BLaER1 treated with 17β-estradiol and CSF1 and Interleukin-3, amounts not matched to agents 10 nM and 100 nM (cell line): ENCODE results near the gene CD300LF.
A peak's percentile ranks its signal among the peaks of the same experiment; 100 is the strongest.

Experiments used
- H3K27ac ChIP-seq, 11 experiments: shearing (Covaris generic); formaldehyde crosslinking; 2 replicates each; pipeline ENCODE4 v1.8.1; 2022
- H3K27me3 ChIP-seq, 11 experiments: shearing (Covaris generic); formaldehyde crosslinking; 2 replicates each; pipeline ENCODE4 v1.8.1; 2022
- H3K36me3 ChIP-seq, 11 experiments: shearing (Covaris generic); formaldehyde crosslinking; 2 replicates each; pipeline ENCODE4 v1.8.1; 2022
- H3K4me1 ChIP-seq, 10 experiments: shearing (Covaris generic); formaldehyde crosslinking; 2 replicates each; pipeline ENCODE4 v1.8.1; 2022
- H3K4me2 ChIP-seq, 11 experiments: shearing (Covaris generic); formaldehyde crosslinking; 2 replicates each; pipeline ENCODE4 v1.8.1; 2022
- H3K4me3 ChIP-seq, 10 experiments: shearing (Covaris generic); formaldehyde crosslinking; 2 replicates each; pipeline ENCODE4 v1.8.1; 2022
- H3K9ac ChIP-seq, 11 experiments: shearing (Covaris generic); formaldehyde crosslinking; 2 replicates each; pipeline ENCODE4 v1.8.1; 2022
- H3K9me3 ChIP-seq, 11 experiments: shearing (Covaris generic); formaldehyde crosslinking; replicated peaks in 1 of 11; 2 replicates each; pipeline ENCODE4 v1.8.1; 2022
- H4K20me1 ChIP-seq, 11 experiments: shearing (Covaris generic); formaldehyde crosslinking; 2 replicates each; pipeline ENCODE4 v1.8.1; 2022
- Cebpa-rat ChIP-seq, 11 experiments: shearing (Covaris generic); IDR thresholded peaks; 2 replicates each; pipeline ENCODE4 v1.8.1; 2022

The CD300LF gene

GRCh38 chr17:74649909-74650308, 62.8 kb downstream of the CD300LF start:
- no peak overlapping the region for H3K27ac ChIP-seq
- H3K9me3 ChIP-seq, result no peaks in the 10 kb centered on the region
- H3K4me3 ChIP-seq, result no peak overlapping the region
- TF ChIP-seq Cebpa-rat (IDR thresholded peaks at IDR 0.05), result no peak
- no peaks in the 10 kb centered on the region for H3K36me3 ChIP-seq
- H3K27me3 ChIP-seq, result peaks cover 0 to 21% (median 2%) of the 10 kb centered on the region in 11 experiments; a peak in 9 of 22 replicates
- no peak overlapping the region for H3K9ac ChIP-seq
- H4K20me1 ChIP-seq, result no peaks in the 10 kb centered on the region; a peak in 1 of 22 replicates
- H3K4me2 ChIP-seq, result no peak overlapping the region; a peak in 1 of 22 replicates
- peaks cover 5 to 49% (median 25%) of the 10 kb centered on the region in 10 experiments; a peak in 19 of 20 replicates for H3K4me1 ChIP-seq

- H3K9me3 ChIP-seq, result no peaks in the 10 kb centered on the region
- peaks cover 0 to 21% (median 2%) of the 10 kb centered on the region in 11 experiments; a peak in 9 of 22 replicates for H3K27me3 ChIP-seq
- no peak for TF ChIP-seq Cebpa-rat (IDR thresholded peaks at IDR 0.05)
- H4K20me1 ChIP-seq, result no peaks in the 10 kb centered on the region; a peak in 1 of 22 replicates
- H3K27ac ChIP-seq, result peak overlapping the region in 1 of 11 experiments; percentile 20; a peak in 1 of 22 replicates
- no peak overlapping the region for H3K9ac ChIP-seq
- no peaks in the 10 kb centered on the region for H3K36me3 ChIP-seq
- peaks cover 7 to 64% (median 43%) of the 10 kb centered on the region in 10 experiments; a peak in 19 of 20 replicates for H3K4me1 ChIP-seq
- peak overlapping the region in 9 of 11 experiments; percentile 2 to 29 (median 13); a peak in 12 of 22 replicates for H3K4me2 ChIP-seq
- H3K4me3 ChIP-seq, result no peak overlapping the region
Measured at GRCh38 chr17:74647871-74648672, 64.7 kb downstream of the CD300LF start.

- no peak overlapping the region for H3K4me3 ChIP-seq
- H3K27ac ChIP-seq, result peak overlapping the region in 5 of 11 experiments; percentile 15 to 97 (median 28); a peak in 6 of 22 replicates
- H3K4me1 ChIP-seq, result peaks cover 26 to 81% (median 60%) of the 10 kb centered on the region in 10 experiments
- TF ChIP-seq Cebpa-rat (IDR thresholded peaks at IDR 0.05), result no peak
- peaks cover 0 to 15% (median 0%) of the 10 kb centered on the region in 11 experiments; a peak in 6 of 22 replicates for H3K27me3 ChIP-seq
- H3K36me3 ChIP-seq, result no peaks in the 10 kb centered on the region
- peak overlapping the region in 1 of 11 experiments; percentile 14; a peak in 1 of 22 replicates for H3K9ac ChIP-seq
- H3K4me2 ChIP-seq, result peak overlapping the region in 8 of 11 experiments; percentile 43 to 96 (median 90); a peak in 15 of 22 replicates
- H4K20me1 ChIP-seq, result no peaks in the 10 kb centered on the region
- no peaks in the 10 kb centered on the region for H3K9me3 ChIP-seq
Measured at GRCh38 chr17:74646231-74646630, 66.5 kb downstream of the CD300LF start.

- no peaks in the 10 kb centered on the region for H3K36me3 ChIP-seq
- no peak for TF ChIP-seq Cebpa-rat (IDR thresholded peaks at IDR 0.05)
Measured at GRCh38 chr17:74645010-74645409, 67.7 kb downstream of the CD300LF start.

GRCh38 chr17:74644419-74644818, 68.3 kb downstream of the CD300LF start:
- H3K4me3 ChIP-seq, result no peak overlapping the region
- H4K20me1 ChIP-seq, result no peaks in the 10 kb centered on the region; a peak in 1 of 22 replicates
- peak overlapping the region in 10 of 11 experiments; percentile 25 to 96 (median 79); a peak in 17 of 22 replicates for H3K4me2 ChIP-seq
- no peak overlapping the region; a peak in 1 of 22 replicates for H3K9ac ChIP-seq
- peaks cover 44 to 95% (median 78%) of the 10 kb centered on the region in 10 experiments for H3K4me1 ChIP-seq
- H3K27ac ChIP-seq, result peak overlapping the region in 4 of 11 experiments; percentile 60 to 99 (median 96); a peak in 7 of 22 replicates
- no peak for TF ChIP-seq Cebpa-rat (IDR thresholded peaks at IDR 0.05)
- no peaks in the 10 kb centered on the region for H3K36me3 ChIP-seq
- peaks cover 0 to 7% (median 0%) of the 10 kb centered on the region in 11 experiments; a peak in 3 of 22 replicates for H3K27me3 ChIP-seq
- H3K9me3 ChIP-seq, result no peaks in the 10 kb centered on the region

More at GRCh38 chr17:74645010-74645409, 67.7 kb downstream of the CD300LF start:
- H3K4me1 ChIP-seq, result peaks cover 38 to 93% (median 72%) of the 10 kb centered on the region in 10 experiments
- peak overlapping the region; percentile 25 to 96 (median 69); a peak in 20 of 22 replicates for H3K4me2 ChIP-seq
- no peaks in the 10 kb centered on the region for H3K9me3 ChIP-seq
- H3K27me3 ChIP-seq, result peaks cover 0 to 7% (median 0%) of the 10 kb centered on the region in 11 experiments; a peak in 5 of 22 replicates
- no peak overlapping the region for H3K4me3 ChIP-seq
- peak overlapping the region in 3 of 11 experiments; percentile 1 to 37 (median 18); a peak in 4 of 22 replicates for H3K9ac ChIP-seq
- H3K27ac ChIP-seq, result peak overlapping the region in 4 of 11 experiments; percentile 60 to 99 (median 96); a peak in 8 of 22 replicates
- H4K20me1 ChIP-seq, result no peaks in the 10 kb centered on the region; a peak in 1 of 22 replicates
